ENCODE measurements around the gene ITPR1.

- TF ChIP-seq REST (IDR thresholded peaks at IDR 0.05; ENCODE audit: unreplicated experiment), result no peak
- TF ChIP-seq CTCF (conservative IDR thresholded peaks at IDR 0.05; ENCODE audit: low read depth in 2 of 2), result no peak
- TF ChIP-seq CREB1 (CRISPR knock-in tag; IDR thresholded peaks at IDR 0.05; ENCODE audit: low read depth), result no peak
- TF ChIP-seq EZH2 (IDR thresholded peaks at IDR 0.05; ENCODE audit: low read depth, unreplicated experiment), result no peak
- no peak for TF ChIP-seq POLR2AphosphoS5 (IDR thresholded peaks at IDR 0.05; ENCODE audit: low read depth)
- TF ChIP-seq EZH2phosphoT487 (IDR thresholded peaks at IDR 0.05; ENCODE audit: unreplicated experiment), result no peak
These were observed 195.9 kb downstream of the ITPR1 start for GRCh38 chr3:4689021-4689420.

Measured in GM23338 (cell line).